CD4-positive, alpha-beta T cell (primary cell): ENCODE results near the gene STARD13. TPM values are rescaled to one million over a fixed set of nuclear protein-coding genes. Genes with fewer than 3 reads are reported as not detected.

ENCODE experiments used
- ATAC-seq: fragments of 200-7000 bp; cut with Tn5 transposase; one replicate; pipeline ENCODE4 v1.10.0; 2022; ENCODE audit warnings: mild to moderate bottlenecking; ENCODE audit not compliant: poor library complexity
- CTCF ChIA-PET: fragments of 350-600 bp; sonication (Branson Sonifier 250); formaldehyde crosslinking; loops from one replicate; lab custom pipeline; 2021; ENCODE audit warnings: antibody characterized with exemption, inconsistent platforms; lab: Charles Lee
- POLR2A ChIA-PET: fragments of 350-600 bp; sonication (Branson Sonifier 250); formaldehyde crosslinking; loops from one replicate; lab custom pipeline; 2021; ENCODE audit warnings: antibody characterized with exemption, inconsistent platforms; lab: Charles Lee
- DNase-seq, 14 experiments: peaks; one replicate each; pipeline ENCODE4 v3.0.0-alpha.2; 2013 to 2020; ENCODE audit warnings: mixed read lengths in 2 of 14
- H3K27ac ChIP-seq, 2 donors: one replicate each; pipeline versions ENCODE4 v1.5.1 to v1.7.0; 2013; ENCODE audit warnings: low read length in 2 of 2, low read depth in 1 of 2, mild to moderate bottlenecking in 1 of 2
- H3K27me3 ChIP-seq, 2 experiments: 1 replicate in 1 of 2; 2 replicates in 1 of 2; pipeline versions ENCODE4 v1.6.1 to v1.7.0; 2013; ENCODE audit warnings: low read length in 2 of 2, control low read depth in 1 of 2, mild to moderate bottlenecking in 1 of 2, moderate library complexity in 1 of 2; ENCODE audit not compliant: insufficient read depth in 2 of 2, control insufficient read depth in 1 of 2
- H3K36me3 ChIP-seq: one replicate; pipeline ENCODE4 v1.6.1; 2013; ENCODE audit warnings: low read length, control low read depth; ENCODE audit not compliant: insufficient read depth
- H3K4me1 ChIP-seq: one replicate; pipeline ENCODE4 v1.6.1; 2013; ENCODE audit warnings: low read length, control low read depth; ENCODE audit not compliant: insufficient read depth
- H3K4me3 ChIP-seq: one replicate; pipeline ENCODE4 v1.5.1; 2013; ENCODE audit warnings: mild to moderate bottlenecking, low read length, moderate library complexity
- H3K9me3 ChIP-seq, 2 experiments: 1 replicate in 1 of 2; 2 replicates in 1 of 2; pipeline versions ENCODE4 v1.6.1 to v1.7.0; 2013; ENCODE audit warnings: low read length in 2 of 2, mild to moderate bottlenecking in 2 of 2, control low read depth in 1 of 2, moderate library complexity in 1 of 2; ENCODE audit not compliant: control insufficient read depth in 1 of 2, insufficient read depth in 1 of 2
- H3K27ac Mint-ChIP-seq: one replicate; pipeline ENCODE4 v1.8.0; 2020; ENCODE audit warnings: mixed read lengths
- H3K27me3 Mint-ChIP-seq: one replicate; pipeline ENCODE4 v1.8.0; 2021; ENCODE audit warnings: mixed read lengths
- H3K36me3 Mint-ChIP-seq: one replicate; pipeline ENCODE4 v1.8.0; 2021; ENCODE audit warnings: low read depth, mixed read lengths
- H3K4me1 Mint-ChIP-seq: one replicate; pipeline ENCODE4 v1.8.0; 2021; ENCODE audit warnings: low read depth, mixed read lengths
- H3K4me3 Mint-ChIP-seq: one replicate; pipeline ENCODE4 v1.8.0; 2020; ENCODE audit warnings: mild to moderate bottlenecking, mixed read lengths
- H3K9me3 Mint-ChIP-seq: one replicate; pipeline ENCODE4 v1.8.0; 2020; ENCODE audit warnings: mixed read lengths
- intact Hi-C, 2 experiments: fragments of 100-400 bp; cut with DNase I in 1 of 2; cut with micrococcal nuclease in 1 of 2; formaldehyde crosslinking; loops; one replicate each; pipeline versions ENCODE4 v1.15.1 to v1.9.0; 2023 to 2025; cut with DNase I, micrococcal nuclease
- total RNA-seq, 174 experiments: library from RNA in 2 of 174; stranded (reverse) in 2 of 174; gene quantifications; one replicate each; pipeline ENCODE4 v1.2.3 and lab custom pipeline; 2021 to 2026
- TF ChIP-seq, protein P1 (sequence below): fragments of 200-600 bp; IDR thresholded peaks from one replicate; pipeline ENCODE4 v1.8.0; 2022; ENCODE audit warnings: antibody characterized with exemption, mild to moderate bottlenecking

STARD13 gene
- total RNA-seq, 2 experiments from 2014 or later: not detected

DNA sequence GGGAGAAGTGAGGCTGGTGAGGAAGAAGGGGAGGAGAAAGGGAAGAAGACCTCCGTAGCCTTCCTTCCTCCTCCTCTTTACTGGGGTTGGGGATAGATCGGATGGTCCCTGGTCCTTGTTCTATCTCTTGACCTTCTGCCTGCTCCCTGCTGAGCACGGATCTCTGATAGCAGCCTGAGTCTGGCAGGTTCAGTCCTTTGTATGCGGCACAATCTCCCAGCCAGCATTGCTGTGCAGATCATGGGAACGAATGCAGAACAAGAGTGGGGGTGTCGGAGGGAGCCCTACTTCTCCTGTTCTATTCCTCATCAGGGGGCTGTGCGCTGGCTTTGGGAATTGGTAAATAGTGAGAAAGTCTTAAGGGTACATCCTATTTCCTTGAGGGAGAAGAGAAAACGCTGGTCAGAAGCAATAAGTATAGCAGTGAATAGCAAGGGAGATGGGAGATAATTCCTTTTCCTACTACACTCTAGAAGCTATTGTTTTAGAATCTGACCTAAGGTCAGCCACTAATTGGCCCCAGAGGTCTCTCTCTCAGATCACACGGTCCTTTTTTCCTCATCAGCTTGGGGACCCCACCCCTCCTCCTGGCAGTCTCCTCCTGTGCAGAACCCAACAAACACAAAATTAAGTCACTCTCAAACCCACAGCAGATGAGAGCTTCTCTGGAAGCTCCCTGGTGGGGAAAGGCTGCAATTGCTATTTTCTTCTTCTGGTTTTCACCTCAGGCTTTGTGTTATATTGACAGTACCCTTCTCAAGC lies 228.4 kb downstream of the STARD13 start:
- H3K4me1 ChIP-seq: no peaks in the 10 kb centered on the region
- no peaks in the 10 kb centered on the region for H3K27me3 ChIP-seq
- H3K27ac Mint-ChIP-seq: no peak overlapping the region
- TF ChIP-seq, protein P1, sequence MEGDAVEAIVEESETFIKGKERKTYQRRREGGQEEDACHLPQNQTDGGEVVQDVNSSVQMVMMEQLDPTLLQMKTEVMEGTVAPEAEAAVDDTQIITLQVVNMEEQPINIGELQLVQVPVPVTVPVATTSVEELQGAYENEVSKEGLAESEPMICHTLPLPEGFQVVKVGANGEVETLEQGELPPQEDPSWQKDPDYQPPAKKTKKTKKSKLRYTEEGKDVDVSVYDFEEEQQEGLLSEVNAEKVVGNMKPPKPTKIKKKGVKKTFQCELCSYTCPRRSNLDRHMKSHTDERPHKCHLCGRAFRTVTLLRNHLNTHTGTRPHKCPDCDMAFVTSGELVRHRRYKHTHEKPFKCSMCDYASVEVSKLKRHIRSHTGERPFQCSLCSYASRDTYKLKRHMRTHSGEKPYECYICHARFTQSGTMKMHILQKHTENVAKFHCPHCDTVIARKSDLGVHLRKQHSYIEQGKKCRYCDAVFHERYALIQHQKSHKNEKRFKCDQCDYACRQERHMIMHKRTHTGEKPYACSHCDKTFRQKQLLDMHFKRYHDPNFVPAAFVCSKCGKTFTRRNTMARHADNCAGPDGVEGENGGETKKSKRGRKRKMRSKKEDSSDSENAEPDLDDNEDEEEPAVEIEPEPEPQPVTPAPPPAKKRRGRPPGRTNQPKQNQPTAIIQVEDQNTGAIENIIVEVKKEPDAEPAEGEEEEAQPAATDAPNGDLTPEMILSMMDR: no peak
- H3K27me3 Mint-ChIP-seq: peaks cover 8% of the 10 kb centered on the region
- H3K36me3 Mint-ChIP-seq: no peaks in the 10 kb centered on the region
- H3K9me3 ChIP-seq: peaks cover 0 to 4% of the 10 kb centered on the region in 2 experiments
- POLR2A ChIA-PET: no interaction called here
- H3K9me3 Mint-ChIP-seq: no peaks in the 10 kb centered on the region
- CTCF ChIA-PET: no interaction called here
- H3K4me3 ChIP-seq: no peak overlapping the region
- no peak for DNase-seq
- intact Hi-C loops: no loop called here
- no peaks in the 10 kb centered on the region for H3K4me1 Mint-ChIP-seq
- no peaks in the 10 kb centered on the region for H3K36me3 ChIP-seq
- no peak overlapping the region for H3K27ac ChIP-seq
- ATAC-seq: no peak
- H3K4me3 Mint-ChIP-seq: no peak overlapping the region

DNA sequence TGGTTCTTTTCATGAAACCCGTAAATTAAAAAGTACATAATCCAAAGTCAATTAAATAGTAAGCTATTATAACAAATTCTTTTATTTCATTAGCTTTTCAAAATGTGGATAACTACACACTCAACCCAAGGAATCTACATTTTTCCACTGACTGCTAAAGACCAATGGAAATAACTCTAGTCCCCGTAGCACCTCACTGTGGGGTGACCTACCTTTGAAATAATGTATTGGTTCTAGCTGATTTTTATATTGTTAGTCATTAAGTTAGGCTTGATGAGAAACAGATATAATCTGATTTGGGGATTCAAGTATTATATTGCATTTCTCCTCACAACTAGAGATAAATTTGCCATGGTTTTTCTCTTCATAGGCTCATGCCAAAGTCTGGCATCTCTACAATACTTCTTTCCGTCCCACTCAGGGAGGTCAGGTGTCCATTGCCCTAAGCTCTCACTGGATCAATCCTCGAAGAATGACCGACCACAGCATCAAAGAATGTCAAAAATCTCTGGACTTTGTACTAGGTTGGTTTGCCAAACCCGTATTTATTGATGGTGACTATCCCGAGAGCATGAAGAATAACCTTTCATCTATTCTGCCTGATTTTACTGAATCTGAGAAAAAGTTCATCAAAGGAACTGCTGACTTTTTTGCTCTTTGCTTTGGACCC lies 232.0 kb downstream of the STARD13 start:
- H3K27me3 Mint-ChIP-seq: peaks cover 28% of the 10 kb centered on the region
- no peaks in the 10 kb centered on the region for H3K9me3 Mint-ChIP-seq
- CTCF ChIA-PET: no interaction called here

More for the DNA sequence above, 232.0 kb downstream of the STARD13 start:
- H3K4me3 ChIP-seq: no peak overlapping the region
- POLR2A ChIA-PET: no interaction called here
- intact Hi-C loops: no loop called here
- H3K4me1 ChIP-seq: no peaks in the 10 kb centered on the region
- Mint-ChIP-seq H3K27ac (no peak overlapping the region), H3K36me3 (no peaks in the 10 kb centered on the region), H3K4me1 (no peaks in the 10 kb centered on the region), H3K4me3 (no peak overlapping the region)
- DNase-seq (no peak), ATAC-seq (no peak)
- H3K9me3 ChIP-seq: no peaks in the 10 kb centered on the region
- no peak overlapping the region for H3K27ac ChIP-seq
- peaks cover 0 to 2% of the 10 kb centered on the region in 2 experiments for H3K27me3 ChIP-seq
- no peaks in the 10 kb centered on the region for H3K36me3 ChIP-seq
- TF ChIP-seq, protein P1: no peak
